OCI-LY3 (cell line): ENCODE data around the gene PPBP.

ENCODE experiments used
- H2AFZ ChIP-seq: fragments of 200-600, 300-600 bp; shearing (Covaris generic); 2 replicates; pipeline ENCODE4 v1.6.0; 2014; ENCODE audit warnings: antibody characterized with exemption, low read depth, low read length
- H3K27ac ChIP-seq: fragments of 200-600, 300-600 bp; sonication (generic); 2 replicates; pipeline ENCODE4 v1.5.1; 2014; ENCODE audit warnings: mild to moderate bottlenecking, low read length, moderate library complexity, mixed read lengths
- H3K27me3 ChIP-seq: fragments of 200-600, 300-600 bp; sonication (generic); 2 replicates; pipeline ENCODE4 v1.6.1; 2014; ENCODE audit warnings: low read depth, low read length, mixed read lengths
- H3K36me3 ChIP-seq: fragments of 200-600, 300-600 bp; sonication (generic); replicated peaks from 2 replicates; pipeline ENCODE3; 2014; ENCODE audit warnings: low read depth, low read length, mixed read lengths
- H3K4me1 ChIP-seq: fragments of 300-600, 200-600 bp; sonication (generic); 2 replicates; pipeline ENCODE4 v1.6.1; 2014; ENCODE audit warnings: low read length, mixed read lengths
- H3K4me2 ChIP-seq: fragments of 200-600, 300-600 bp; sonication (generic); 2 replicates; pipeline ENCODE4 v1.6.1; 2014; ENCODE audit warnings: low read length, mixed read lengths
- H3K4me3 ChIP-seq: fragments of 300-600, 200-600 bp; sonication (generic); 2 replicates; pipeline ENCODE4 v1.5.1; 2014; ENCODE audit warnings: antibody characterized with exemption, mild to moderate bottlenecking, low read length, moderate library complexity
- H3K79me2 ChIP-seq: fragments of 300-600, 200-600 bp; shearing (Covaris generic); 2 replicates; pipeline ENCODE4 v1.6.1; 2014; ENCODE audit warnings: mild to moderate bottlenecking, low read length, mixed read lengths
- H3K9ac ChIP-seq: fragments of 300-600, 200-600 bp; shearing (Covaris generic); 2 replicates; pipeline ENCODE4 v1.6.0; 2014; ENCODE audit warnings: mild to moderate bottlenecking, low read length, moderate library complexity
- H3K9me3 ChIP-seq: fragments of 200-600, 300-600 bp; shearing (Covaris generic); 2 replicates; pipeline ENCODE4 v1.6.1; 2014; ENCODE audit warnings: low read length, mixed read lengths; ENCODE audit not compliant: insufficient read depth
- H4K20me1 ChIP-seq: fragments of 200-600, 300-600 bp; sonication (generic); 2 replicates; pipeline ENCODE4 v1.6.1; 2016; ENCODE audit warnings: low read length, mixed read lengths; ENCODE audit not compliant: insufficient read depth
- CTCF ChIP-seq: fragments of 200-600, 300-600 bp; sonication (generic); IDR thresholded peaks from 2 replicates; pipeline ENCODE4 v1.5.1; 2014; ENCODE audit warnings: antibody characterized with exemption, low read length, low read depth
- EZH2phosphoT487 ChIP-seq: fragments of 200-600 bp; shearing (Covaris generic); IDR thresholded peaks from 2 replicates; pipeline ENCODE4 v1.6.1; 2018; ENCODE audit warnings: antibody characterized with exemption, mixed run types, low read depth

The PPBP gene, protein sequence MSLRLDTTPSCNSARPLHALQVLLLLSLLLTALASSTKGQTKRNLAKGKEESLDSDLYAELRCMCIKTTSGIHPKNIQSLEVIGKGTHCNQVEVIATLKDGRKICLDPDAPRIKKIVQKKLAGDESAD

GRCh38 chr4:73988061-73988460, at the start of gene PPBP:
Gene PPBP, minus strand, starts transcription at chr4:73988190. Its CDS starts 87 bp downstream, at chr4:73988103.
- Histone ChIP-seq H3K4me3 (no peak within 1 kb of the TSS), H3K4me2 (no peak within 1 kb of the TSS), H3K9ac (no peak within 1 kb of the TSS), H3K79me2 (no peaks in the 10 kb centered on the region), H4K20me1 (no peaks in the 10 kb centered on the region), H3K27me3 (no peaks in the 10 kb centered on the region), H3K36me3 (no peaks in the 10 kb centered on the region), H3K27ac (no peak within 1 kb of the TSS), H3K4me1 (no peaks in the 10 kb centered on the region), H2AFZ (no peak within 1 kb of the TSS), H3K9me3 (no peaks in the 10 kb centered on the region)
- TF ChIP-seq CTCF: no peak
- no peak for TF ChIP-seq EZH2phosphoT487

DNA sequence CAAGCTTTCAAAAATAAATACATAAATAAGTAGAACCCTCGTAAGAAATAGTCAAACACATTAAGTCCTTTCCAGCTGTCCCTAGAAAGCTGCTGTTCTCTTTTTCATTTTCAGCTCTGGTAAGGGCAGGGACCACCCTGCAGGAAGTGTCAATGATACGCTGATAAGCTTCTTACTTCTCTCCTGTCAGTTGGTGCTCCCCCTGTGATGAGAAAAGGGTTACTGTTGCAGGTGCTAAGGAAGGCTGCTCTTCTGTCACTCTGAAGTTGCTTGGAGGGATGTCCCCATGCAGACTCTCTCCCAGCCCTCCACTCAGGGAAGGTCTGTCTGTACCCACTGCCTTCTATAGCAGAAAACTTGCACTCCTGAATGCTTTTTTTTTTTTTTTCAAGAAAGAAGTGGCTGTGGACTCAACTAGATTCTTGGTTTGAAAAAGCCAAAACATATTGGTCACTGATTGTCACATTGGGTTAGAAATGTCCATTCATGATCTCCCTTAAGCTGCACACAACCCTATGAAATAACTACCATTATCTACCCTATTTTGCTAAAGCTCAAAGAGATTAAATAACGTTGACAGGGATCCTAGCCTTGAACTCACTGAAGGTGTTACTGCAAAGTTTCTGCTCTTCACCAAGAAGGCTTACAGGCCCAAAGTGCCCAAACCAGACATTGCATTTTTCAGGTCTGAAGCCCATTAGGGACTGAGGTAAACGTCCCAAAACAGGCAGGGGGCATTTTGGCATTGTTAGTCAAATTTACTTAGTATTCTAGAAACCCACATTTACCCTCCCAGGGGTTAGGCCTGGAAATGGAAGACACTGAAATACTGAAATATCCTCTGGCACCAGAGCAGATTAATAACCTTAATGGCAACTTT, 49.3 kb upstream of the PPBP start:
- Histone ChIP-seq H3K27me3 (peaks cover 2% of the 10 kb centered on the region; the same call in 1 of the 2 replicates), H3K9ac (no peak overlapping the region), H3K79me2 (no peaks in the 10 kb centered on the region), H3K27ac (no peak overlapping the region), H2AFZ (no peak overlapping the region), H3K4me3 (no peak overlapping the region), H4K20me1 (no peaks in the 10 kb centered on the region), H3K9me3 (no peaks in the 10 kb centered on the region), H3K36me3 (no peaks in the 10 kb centered on the region), H3K4me1 (no peaks in the 10 kb centered on the region), H3K4me2 (no peak overlapping the region)
- no peak for TF ChIP-seq CTCF
- no peak for TF ChIP-seq EZH2phosphoT487

- no peak overlapping the region for H3K4me3 ChIP-seq
- H2AFZ ChIP-seq: no peak overlapping the region
- no peaks in the 10 kb centered on the region for H3K79me2 ChIP-seq
- H3K4me1 ChIP-seq: no peaks in the 10 kb centered on the region
- peaks cover 2% of the 10 kb centered on the region; the same call in 1 of the 2 replicates for H3K27me3 ChIP-seq
- no peak for TF ChIP-seq EZH2phosphoT487
- H4K20me1 ChIP-seq: no peaks in the 10 kb centered on the region
- no peak overlapping the region for H3K4me2 ChIP-seq
- no peaks in the 10 kb centered on the region for H3K36me3 ChIP-seq
- no peaks in the 10 kb centered on the region for H3K9me3 ChIP-seq
- no peak overlapping the region for H3K27ac ChIP-seq
- no peak overlapping the region for H3K9ac ChIP-seq
Measured at GRCh38 chr4:74033739-74034138, 45.7 kb upstream of the PPBP start.

GRCh38 chr4:74032064-74032463, 44.1 kb upstream of the PPBP start:
- Histone ChIP-seq H2AFZ (no peak overlapping the region), H3K27me3 (peaks cover 2% of the 10 kb centered on the region; the same call in 1 of the 2 replicates), H3K36me3 (no peaks in the 10 kb centered on the region), H3K9ac (no peak overlapping the region), H3K9me3 (no peaks in the 10 kb centered on the region), H4K20me1 (no peaks in the 10 kb centered on the region), H3K4me3 (no peak overlapping the region), H3K4me1 (no peaks in the 10 kb centered on the region), H3K4me2 (no peak overlapping the region), H3K79me2 (no peaks in the 10 kb centered on the region), H3K27ac (no peak overlapping the region)
- TF ChIP-seq CTCF (no peak), EZH2phosphoT487 (no peak)
